Heart left ventricle (tissue), 16 donors: ENCODE results near the gene EVPL. TPM values are rescaled to one million over a fixed set of nuclear protein-coding genes. Genes with fewer than 3 reads are reported as not detected.

ENCODE experiments used
- ATAC-seq, 4 donors: fragments of 200-7000 bp; cut with Tn5 transposase; one replicate each; pipeline ENCODE4 v1.9.1; 2020 to 2022; ENCODE audit warnings: moderate library complexity in 4 of 4, mild to moderate bottlenecking in 3 of 4, moderate number of reproducible peaks in 1 of 4
- DNase-seq, 5 donors: peaks; one replicate each; pipeline ENCODE4 v3.0.0-alpha.2; 2020
- H3K27ac ChIP-seq, 12 donors: fragments of 200-600 bp; sonication (generic) in 4 of 12; one replicate each; pipeline versions ENCODE4 v1.5.0 to v1.8.0; 2016 to 2022; ENCODE audit warnings: mild to moderate bottlenecking in 2 of 12
- H3K27me3 ChIP-seq, 9 donors: fragments of 200-600 bp; sonication (generic) in 2 of 9; one replicate each; pipeline versions ENCODE4 v1.5.1 to v1.8.0; 2016 to 2022; ENCODE audit warnings: mild to moderate bottlenecking in 3 of 9
- H3K36me3 ChIP-seq, 9 donors: fragments of 200-600 bp; sonication (generic) in 2 of 9; one replicate each; pipeline versions ENCODE4 v1.5.0 to v1.8.0; 2018 to 2022; ENCODE audit warnings: mild to moderate bottlenecking in 2 of 9
- H3K4me1 ChIP-seq, 12 donors: fragments of 200-600 bp; sonication (generic) in 4 of 12; one replicate each; pipeline versions ENCODE4 v1.5.0 to v1.8.0; 2016 to 2022; ENCODE audit warnings: mild to moderate bottlenecking in 3 of 12
- H3K4me3 ChIP-seq, 12 donors: fragments of 200-600 bp; sonication (generic) in 4 of 12; one replicate each; pipeline versions ENCODE4 v1.5.0 to v1.8.0; 2017 to 2022; ENCODE audit warnings: mild to moderate bottlenecking in 9 of 12, moderate library complexity in 4 of 12
- H3K9me3 ChIP-seq, 12 donors: fragments of 200-600 bp; sonication (generic) in 4 of 12; one replicate each; pipeline versions ENCODE4 v1.5.0 to v1.8.0; 2016 to 2022; ENCODE audit warnings: mild to moderate bottlenecking in 1 of 12
- POLR2A ChIP-seq, 2 donors: fragments of 450-650 bp; IDR thresholded peaks; one replicate each; pipeline ENCODE4 v1.6.1; 2017; ENCODE audit warnings: antibody characterized with exemption in 2 of 2, mild to moderate bottlenecking in 2 of 2, moderate library complexity in 2 of 2
- WGBS, 4 donors: extraction: QIAGEN DNeasy Blood & Tissue Kit in 2 of 4; methylation state at CpG; one replicate each; pipeline versions ENCODE4 v1.1.5 to v1.1.7; 2013 to 2018; 5-methylcytosine and 5-hydroxymethylcytosine counted together
- intact Hi-C, 10 donors: fragments of 100-400 bp; cut with DNase I; formaldehyde crosslinking; loops; one replicate each; pipeline versions ENCODE4 v1.11.1 to v1.14.2; 2022
- long read RNA-seq, 3 donors: library from polyadenylated mRNA; unstranded; transcript quantifications; one replicate each; pipeline ENCODE4 v2.0.0, GENCODE V29; 2020 to 2021
- polyA plus RNA-seq, 2 donors: library from polyadenylated mRNA; stranded (reverse); fragments of 200-250 nt; gene quantifications; one replicate each; pipeline ENCODE4 v1.2.3, GENCODE V29; 2013
- total RNA-seq, 9 donors: library from RNA; depleted of rRNA in 2 of 9; stranded (reverse); fragments of >200 nt in 2 of 9; fragmentation: NEBNext Ultra II Directional in 3 of 9; extraction: Animal tissue kit (Norgen Biotek cat#: 25700) in 3 of 9; gene quantifications; one replicate each; pipeline versions ENCODE4 v1.1.0 to v1.2.4, GENCODE V29; 2016 to 2023
- TF ChIP-seq, protein P1 (sequence below), 12 donors: fragments of 200-600 bp; sonication (generic) in 4 of 12; IDR thresholded peaks; one replicate each; pipeline versions ENCODE4 v1.5.0 to v1.8.0; 2018 to 2022; ENCODE audit warnings: antibody characterized with exemption in 12 of 12, mild to moderate bottlenecking in 5 of 12
- donor health status: ischemic (EF 13 %, LVEDD 7.1; RV severe dilation, severe dysfunction).
- donor health status: healthy with polysubstance abuse.
- donor health status: DM: no; HTN: yes; CAD: no.
- donor health status: DM: no; HTN: no; CAD: no.
- donor health status: ischemic (EF 25% LVEDD 6.9; RV normal size, moderate dysfunction).
- donor health status: ischemic (EF 25% LVEDD 5.7; RV mildly dilated, moderate dysfunction).
- donor health status: healthy.
- donor health status: DM: yes; HTN: yes; CAD: no.
- donor health status: ischemic (EF 35%, LVEDD 5.7; RV mildly dilated, moderate dysfunction).
- donor health status: nonischemic (EF 11% LVEDD 7.7; RV severe dilation, severe dysfunction).
- donor health status: DM: yes; HTN: yes; CAD: no.
- donor health status: PGD.
- donor health status: ischemic (EF 29% LVEDD 5.4; RV normal size, mild dysfunction).
- donor health status: nonischemic (EF 23%, LVEDD 6.1; RV moderate dilation, normal function).

Gene EVPL
- total RNA-seq (1 to 10 TPM in 1 of 9 donors, under 1 TPM in 5, not detected in 3; 0.04 to 2.0 (median 0.09) TPM), polyA plus RNA-seq (under 1 TPM; 0.03 to 0.04 TPM)
- long read RNA-seq, donor 1 = 0 reads
- long read RNA-seq, donor 2 = 0 reads
- long read RNA-seq, donor 3 = 0 reads

DNA sequence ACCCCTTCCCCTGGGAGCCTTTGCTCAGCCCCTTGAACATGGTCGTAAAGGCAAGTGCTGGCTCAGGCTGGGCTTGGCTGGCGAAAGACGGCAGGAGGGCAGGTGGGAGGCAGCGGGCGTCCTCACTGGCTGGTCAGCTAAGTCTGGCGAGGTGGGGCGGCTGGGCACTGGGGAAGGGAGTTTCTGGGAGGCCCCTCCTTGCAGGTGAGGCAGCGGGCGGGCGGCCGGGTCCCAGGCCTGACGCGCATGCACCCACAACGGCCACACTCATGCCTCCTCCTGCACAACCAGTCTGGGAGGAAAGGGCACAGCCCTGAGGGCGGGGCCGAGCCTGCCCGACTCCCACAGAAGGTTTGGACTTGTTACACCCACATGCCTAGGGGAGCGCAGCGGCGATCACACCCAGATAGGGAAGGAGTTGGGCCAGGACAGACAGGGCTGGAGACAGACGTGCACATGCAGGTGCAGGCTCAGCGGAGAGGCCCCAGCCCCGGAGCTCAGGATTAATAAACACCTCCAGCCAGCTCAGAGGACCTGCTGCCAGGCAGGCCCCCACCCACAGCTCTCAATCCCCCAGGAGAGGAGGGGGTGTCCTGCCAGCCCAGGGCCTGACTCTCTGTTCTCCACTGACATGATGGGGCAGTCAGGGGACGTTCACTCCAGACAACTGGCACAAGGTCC, at the start of gene EVPL:
EVPL (minus strand) TSS at position 148 of the 681 bp plus-strand sequence; CDS start at position 40, 108 bp downstream.
- peak in 1 of 4 donors; percentile 13 for ATAC-seq
- DNase-seq = no peak
- intact Hi-C loops = no loop called here

DNA sequence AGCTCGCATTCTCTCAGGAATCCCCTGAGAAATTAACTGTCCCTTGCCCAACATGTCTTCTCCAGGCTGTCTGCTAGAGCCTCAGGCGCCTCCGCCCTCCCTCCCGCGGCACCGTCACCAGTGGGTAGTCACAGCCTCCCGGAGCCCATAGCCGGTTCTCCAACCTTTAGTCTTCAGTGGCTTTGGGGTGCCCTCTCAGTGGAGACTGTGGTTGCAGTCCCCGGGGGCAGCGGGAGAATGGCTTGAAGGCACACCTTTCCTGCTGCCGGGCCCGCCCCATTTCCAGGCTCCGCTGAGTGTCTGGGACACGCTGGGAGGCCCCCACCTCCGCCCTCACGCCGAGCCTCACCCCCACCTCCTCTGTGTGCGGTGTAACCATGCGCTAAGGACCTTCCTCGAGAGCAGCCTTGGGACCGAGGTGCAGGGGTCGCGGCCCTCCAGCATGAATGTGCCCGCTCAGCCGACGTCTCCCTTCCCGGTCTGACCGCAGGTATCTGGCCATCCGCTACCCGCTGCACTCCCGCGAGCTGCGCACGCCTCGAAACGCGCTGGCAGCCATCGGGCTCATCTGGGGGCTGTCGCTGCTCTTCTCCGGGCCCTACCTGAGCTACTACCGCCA, 49.1 kb upstream of the EVPL start:
- intact Hi-C loops = loop anchor here in 1 of 10 donors (10.0 kb wide), 1 partner anchor 131 kb away; the partner anchor contains the start of gene FBF1
- H3K4me3 ChIP-seq = peak overlapping the region in 3 of 12 donors; percentile 4 to 33 (median 5)
- ATAC-seq = no peak
- H3K36me3 ChIP-seq = no peaks in the 10 kb centered on the region
- H3K9me3 ChIP-seq = no peaks in the 10 kb centered on the region
- peaks cover 31 to 68% (median 55%) of the 10 kb centered on the region in 9 donors for H3K27me3 ChIP-seq
- 4 to 6% (median 4%) methylated on average over 27 to 41 of the region's 41 CpGs for WGBS, 4 donors
- no peak for DNase-seq
- peaks cover 3 to 62% (median 37%) of the 10 kb centered on the region in 12 donors for H3K4me1 ChIP-seq
- no peak overlapping the region for H3K27ac ChIP-seq
- TF ChIP-seq POLR2A (IDR thresholded peaks at IDR 0.05) = no peak
- TF ChIP-seq, protein P1, sequence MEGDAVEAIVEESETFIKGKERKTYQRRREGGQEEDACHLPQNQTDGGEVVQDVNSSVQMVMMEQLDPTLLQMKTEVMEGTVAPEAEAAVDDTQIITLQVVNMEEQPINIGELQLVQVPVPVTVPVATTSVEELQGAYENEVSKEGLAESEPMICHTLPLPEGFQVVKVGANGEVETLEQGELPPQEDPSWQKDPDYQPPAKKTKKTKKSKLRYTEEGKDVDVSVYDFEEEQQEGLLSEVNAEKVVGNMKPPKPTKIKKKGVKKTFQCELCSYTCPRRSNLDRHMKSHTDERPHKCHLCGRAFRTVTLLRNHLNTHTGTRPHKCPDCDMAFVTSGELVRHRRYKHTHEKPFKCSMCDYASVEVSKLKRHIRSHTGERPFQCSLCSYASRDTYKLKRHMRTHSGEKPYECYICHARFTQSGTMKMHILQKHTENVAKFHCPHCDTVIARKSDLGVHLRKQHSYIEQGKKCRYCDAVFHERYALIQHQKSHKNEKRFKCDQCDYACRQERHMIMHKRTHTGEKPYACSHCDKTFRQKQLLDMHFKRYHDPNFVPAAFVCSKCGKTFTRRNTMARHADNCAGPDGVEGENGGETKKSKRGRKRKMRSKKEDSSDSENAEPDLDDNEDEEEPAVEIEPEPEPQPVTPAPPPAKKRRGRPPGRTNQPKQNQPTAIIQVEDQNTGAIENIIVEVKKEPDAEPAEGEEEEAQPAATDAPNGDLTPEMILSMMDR (IDR thresholded peaks at IDR 0.05) = no peak

More for the DNA sequence above, at the start of gene EVPL:
- TF ChIP-seq POLR2A (IDR thresholded peaks at IDR 0.05) = no peak
- TF ChIP-seq, protein P1 (IDR thresholded peaks at IDR 0.05) = no peak
- peaks cover 0 to 10% (median 5%) of the 10 kb centered on the region in 12 donors for H3K4me1 ChIP-seq
- H3K27ac ChIP-seq = peak within 1 kb of the TSS in 1 of 12 donors; percentile 57
- no peak within 1 kb of the TSS for H3K4me3 ChIP-seq
- no peaks in the 10 kb centered on the region for H3K36me3 ChIP-seq
- no peaks in the 10 kb centered on the region for H3K9me3 ChIP-seq
- WGBS, 4 donors = 86 to 90% (median 89%) methylated on average over 8 to 24 of the region's 24 CpGs
- H3K27me3 ChIP-seq = no peaks in the 10 kb centered on the region

DNA sequence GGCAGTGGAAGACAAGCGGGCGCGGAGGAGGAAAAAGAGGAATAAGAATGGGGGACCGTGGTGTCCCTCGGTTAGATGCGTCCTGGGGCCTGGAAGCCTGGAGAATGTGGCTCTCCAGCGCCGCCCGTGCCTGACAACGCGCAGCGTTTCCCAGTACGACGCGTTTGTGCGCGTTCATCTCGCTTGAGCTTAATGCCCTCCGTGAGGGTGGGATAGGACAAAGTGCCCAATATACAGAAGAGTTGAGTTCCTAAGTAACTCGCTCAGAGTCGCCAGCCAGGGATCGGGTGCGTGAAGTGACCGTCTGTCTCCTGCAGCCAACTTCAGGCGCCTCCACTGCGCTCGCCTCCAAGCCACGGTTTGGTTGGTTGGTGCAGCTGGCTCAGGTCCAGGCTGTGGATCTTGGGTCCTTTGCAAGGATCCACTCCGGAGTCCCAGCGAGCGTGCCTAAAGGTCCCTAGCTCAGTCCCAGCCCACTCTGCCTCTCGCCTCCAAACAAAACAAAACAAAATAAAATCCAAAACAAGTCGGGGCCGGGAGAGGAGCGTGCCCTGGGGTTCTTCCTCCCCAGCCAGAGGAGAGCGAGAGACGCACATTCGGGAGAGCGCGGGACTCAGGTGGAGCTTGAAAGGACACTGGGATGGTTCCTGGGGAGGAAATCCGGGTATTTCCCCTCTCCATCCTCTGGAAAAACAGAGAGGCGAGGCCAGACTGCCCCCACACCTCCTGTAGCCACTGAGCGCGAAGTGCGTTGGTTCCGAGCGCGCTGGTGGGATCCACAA, 48.4 kb upstream of the EVPL start:
- Histone ChIP-seq H3K4me1 (peaks cover 3 to 67% (median 44%) of the 10 kb centered on the region in 12 donors), H3K27ac (no peak overlapping the region), H3K4me3 (peak overlapping the region in 6 of 12 donors; percentile 5 to 25 (median 18)), H3K27me3 (peaks cover 31 to 68% (median 55%) of the 10 kb centered on the region in 9 donors), H3K36me3 (no peaks in the 10 kb centered on the region), H3K9me3 (no peaks in the 10 kb centered on the region)
- intact Hi-C loops = loop anchor here in 2 of 10 donors (2.0 to 10.0 kb wide), 2 partner anchors 15 to 131 kb away; partner anchors contain the start of gene FBF1 (in 1 of the 2)
- no peak for ATAC-seq
- TF ChIP-seq POLR2A (IDR thresholded peaks at IDR 0.05) = no peak
- TF ChIP-seq, protein P1 (IDR thresholded peaks at IDR 0.05) = peak in 2 of 12 donors; percentile 12 to 28
- no peak for DNase-seq
- 2 to 5% (median 3%) methylated on average over 47 to 48 of the region's 48 CpGs for WGBS, 4 donors
